Globus pallidus (tissue), 1 donor: ENCODE data around the gene FIP1L1.

Experiments
- DNase-seq: peaks from one replicate; pipeline ENCODE4 v3.0.0-alpha.2; 2015; ENCODE audit warnings: low spot score

The FIP1L1 gene

DNA sequence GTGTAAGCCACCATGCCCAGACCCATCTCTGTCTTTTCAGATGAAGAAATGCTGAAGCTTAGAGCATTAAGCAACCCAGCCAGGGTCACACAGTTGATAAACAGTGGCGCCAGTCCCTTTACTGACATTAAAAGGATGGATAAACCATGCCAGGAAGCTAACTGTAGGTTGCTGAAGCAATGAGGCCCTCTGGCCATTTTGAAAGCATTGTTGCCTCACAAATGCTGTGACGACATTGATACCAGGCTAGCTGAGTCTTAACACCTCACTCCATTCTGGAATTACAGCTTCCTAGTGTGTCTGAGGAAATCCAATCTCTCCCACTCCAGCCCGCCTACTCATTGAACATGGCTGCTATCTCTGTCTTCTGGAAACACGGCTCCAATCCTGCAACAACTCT, 124.1 kb downstream of the FIP1L1 start:
- DNase-seq, result no peak

DNA sequence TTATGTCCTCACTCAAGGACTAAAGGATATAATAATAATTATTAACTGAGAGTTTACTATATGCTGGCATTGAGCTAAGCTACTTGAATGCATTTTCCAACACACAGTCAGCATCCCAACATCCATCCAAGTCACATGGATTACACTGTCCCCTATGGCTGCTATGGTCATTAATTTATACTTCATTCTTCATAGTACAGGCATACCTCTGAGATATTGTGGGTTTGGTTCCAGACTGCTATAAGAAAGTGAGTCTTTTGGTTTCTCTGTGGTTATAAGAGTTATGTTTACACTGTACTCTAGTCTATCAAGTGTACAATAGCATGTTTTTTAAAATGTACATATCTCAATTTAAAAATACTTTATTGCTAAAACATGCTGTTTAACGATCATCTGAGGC, 124.7 kb downstream of the FIP1L1 start:
- no peak for DNase-seq

DNA sequence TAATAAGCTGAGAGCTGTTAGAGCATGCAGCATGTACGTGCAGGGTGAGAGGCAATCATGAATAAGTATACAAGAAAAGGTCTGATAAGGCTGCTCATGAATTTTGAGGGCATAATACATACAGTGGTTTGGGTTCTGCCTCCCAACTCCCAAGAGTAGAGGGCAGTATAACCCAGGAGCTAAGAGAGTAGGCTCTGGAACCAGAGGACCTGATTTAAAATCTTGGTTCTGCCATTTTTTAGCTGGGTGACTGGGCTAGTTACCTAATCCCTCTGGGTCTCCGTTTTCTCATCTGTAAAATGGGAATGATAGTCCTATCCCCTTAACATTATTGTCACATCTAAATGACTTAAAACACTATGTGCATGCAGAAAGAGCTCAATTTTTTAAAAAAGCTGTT, 128.5 kb downstream of the FIP1L1 start:
- no peak for DNase-seq

DNA sequence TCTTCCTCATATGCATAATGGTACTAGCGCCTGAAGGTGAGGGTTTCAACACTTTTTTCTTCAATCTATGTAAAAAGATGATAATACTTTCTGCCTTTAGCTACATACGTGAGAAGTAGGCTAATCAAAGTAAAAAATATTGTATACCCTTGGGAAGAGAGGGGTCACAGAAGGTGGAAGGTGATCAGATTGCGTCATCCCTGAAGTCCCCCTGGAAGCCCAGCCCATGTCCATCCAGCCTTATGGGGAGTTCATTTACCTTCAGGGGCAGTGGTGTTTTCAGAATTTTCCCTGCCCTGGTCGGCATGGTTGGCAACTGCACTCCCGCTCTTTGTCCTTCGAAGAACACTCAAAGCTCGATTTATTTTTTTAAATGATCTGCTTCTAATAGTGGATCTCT, 129.6 kb downstream of the FIP1L1 start:
- DNase-seq, result no peak

DNA sequence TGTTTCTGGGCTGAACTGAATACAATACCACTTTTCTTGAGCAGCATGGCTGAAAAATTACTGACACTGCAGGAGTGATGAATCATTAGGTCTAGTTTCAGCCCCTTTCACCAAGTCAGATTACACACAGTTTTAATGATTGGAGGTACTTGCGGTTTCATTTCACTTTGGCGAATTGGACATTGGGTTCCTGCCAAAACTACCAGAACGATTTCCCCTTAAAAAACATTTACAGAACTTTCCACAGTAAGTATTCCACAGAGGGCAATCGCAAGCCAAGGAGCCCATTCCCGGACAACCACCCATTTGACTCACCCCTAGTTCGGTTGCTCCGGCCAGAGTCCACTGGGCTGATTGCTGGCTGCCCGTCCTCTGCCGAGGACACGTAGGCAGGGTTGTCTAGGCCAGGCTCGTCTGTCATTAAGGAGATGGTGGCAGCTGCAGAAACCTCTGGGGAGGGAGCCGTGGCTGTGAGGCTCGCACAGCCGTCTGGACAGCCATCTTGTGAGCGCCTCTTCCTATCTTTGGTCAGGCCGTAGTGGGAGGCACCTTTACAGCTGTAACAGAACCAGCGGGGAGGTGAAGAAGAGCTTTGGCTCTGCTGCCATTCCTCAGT, 130.3 kb downstream of the FIP1L1 start:
- DNase-seq, result no peak

DNA sequence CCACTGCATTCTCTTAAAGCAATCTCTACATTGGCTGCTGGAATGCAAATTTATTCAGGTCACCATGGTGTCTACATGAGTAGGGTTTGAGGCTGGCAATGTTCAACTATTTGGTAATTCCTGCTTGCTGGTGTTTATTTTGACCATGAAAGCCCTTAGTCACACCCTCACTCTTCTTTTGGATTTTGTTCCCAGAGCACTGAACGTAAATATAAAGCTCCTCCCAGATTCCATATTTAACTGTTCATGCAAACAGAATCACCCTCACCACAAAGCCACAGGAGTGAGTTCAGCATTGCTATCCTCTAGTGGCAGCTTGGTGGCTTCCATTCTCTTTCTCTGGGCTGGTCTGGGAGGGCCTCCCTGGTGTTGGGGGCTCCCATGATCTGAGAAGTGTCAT, 131.0 kb downstream of the FIP1L1 start:
- no peak for DNase-seq

DNA sequence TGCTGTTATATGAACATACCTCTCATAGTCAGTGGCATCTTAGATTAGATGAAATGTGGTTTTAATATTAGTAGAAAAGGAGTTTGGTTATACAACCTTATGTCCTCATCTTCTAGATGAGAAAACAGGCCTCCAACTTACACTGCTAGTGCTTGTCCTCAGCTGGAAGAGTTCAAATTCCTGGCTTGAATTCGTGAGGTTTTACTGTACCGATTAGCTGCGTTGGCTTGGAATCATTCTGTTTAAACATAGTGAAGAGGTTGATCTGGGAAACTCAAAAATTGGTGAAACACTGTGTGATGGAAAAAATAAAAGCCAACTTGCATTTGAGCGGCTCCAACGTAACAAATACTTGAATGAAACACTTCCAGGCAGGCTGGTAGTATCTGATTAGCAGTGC, 132.9 kb downstream of the FIP1L1 start:
- no peak for DNase-seq
